ENCODE data around the gene SLC15A1.

SLC15A1 gene

GRCh38 chr13:98749501-98749900 lies 3.0 kb downstream of the SLC15A1 start:
- no peak for DNase-seq

GRCh38 chr13:98746968-98747367 lies 5.5 kb downstream of the SLC15A1 start:
- no peak for DNase-seq

- DNase-seq = no peak
These were observed 9.1 kb downstream of the SLC15A1 start for GRCh38 chr13:98743377-98743776.

- no peak for DNase-seq
These were observed 9.5 kb downstream of the SLC15A1 start for GRCh38 chr13:98742961-98743360.

- no peak for DNase-seq
These were observed 10.6 kb downstream of the SLC15A1 start for GRCh38 chr13:98741741-98742435.

GRCh38 chr13:98740131-98740530 lies 12.3 kb downstream of the SLC15A1 start:
- DNase-seq = no peak

GRCh38 chr13:98738993-98739392 lies 13.5 kb downstream of the SLC15A1 start:
- DNase-seq = no peak

GRCh38 chr13:98738213-98738612 lies 14.3 kb downstream of the SLC15A1 start:
- DNase-seq = no peak

- peak in 1 of 5 donors; percentile 38 for DNase-seq
These were observed 20.5 kb downstream of the SLC15A1 start for GRCh38 chr13:98731925-98732324.

- no peak for DNase-seq
These were observed 21.4 kb downstream of the SLC15A1 start for GRCh38 chr13:98731038-98731437.

GRCh38 chr13:98730441-98730840 lies 22.0 kb downstream of the SLC15A1 start:
- DNase-seq = no peak

GRCh38 chr13:98729658-98730057 lies 22.8 kb downstream of the SLC15A1 start:
- DNase-seq = no peak

- no peak for DNase-seq
These were observed 29.5 kb downstream of the SLC15A1 start for GRCh38 chr13:98722958-98723357.

GRCh38 chr13:98721825-98722510 lies 30.5 kb downstream of the SLC15A1 start:
- no peak for DNase-seq

- no peak for DNase-seq
These were observed 32.8 kb downstream of the SLC15A1 start for GRCh38 chr13:98719527-98720250.

GRCh38 chr13:98717891-98718290 lies 34.6 kb downstream of the SLC15A1 start:
- no peak for DNase-seq

- DNase-seq = no peak
These were observed 35.2 kb downstream of the SLC15A1 start for GRCh38 chr13:98717256-98717655.

GRCh38 chr13:98710521-98710920 lies 42.0 kb downstream of the SLC15A1 start:
- DNase-seq = no peak

- no peak for DNase-seq
These were observed 45.0 kb downstream of the SLC15A1 start for GRCh38 chr13:98707281-98707999.

GRCh38 chr13:98706446-98707110 lies 45.9 kb downstream of the SLC15A1 start:
- DNase-seq = no peak

GRCh38 chr13:98697791-98698190 lies 54.7 kb downstream of the SLC15A1 start:
- DNase-seq = no peak

- DNase-seq = no peak
These were observed 58.7 kb downstream of the SLC15A1 start for GRCh38 chr13:98693756-98694155.

GRCh38 chr13:98691360-98691759 lies 61.1 kb downstream of the SLC15A1 start:
- no peak for DNase-seq
